Measurements from ENCODE around the gene ADGRV1. TPM values are rescaled to one million over a fixed set of nuclear protein-coding genes. Genes with fewer than 3 reads are reported as not detected.

ADGRV1 gene
- polyA plus RNA-seq, 3 donors = 0.18 to 0.33 TPM; not detected in 1

DNA sequence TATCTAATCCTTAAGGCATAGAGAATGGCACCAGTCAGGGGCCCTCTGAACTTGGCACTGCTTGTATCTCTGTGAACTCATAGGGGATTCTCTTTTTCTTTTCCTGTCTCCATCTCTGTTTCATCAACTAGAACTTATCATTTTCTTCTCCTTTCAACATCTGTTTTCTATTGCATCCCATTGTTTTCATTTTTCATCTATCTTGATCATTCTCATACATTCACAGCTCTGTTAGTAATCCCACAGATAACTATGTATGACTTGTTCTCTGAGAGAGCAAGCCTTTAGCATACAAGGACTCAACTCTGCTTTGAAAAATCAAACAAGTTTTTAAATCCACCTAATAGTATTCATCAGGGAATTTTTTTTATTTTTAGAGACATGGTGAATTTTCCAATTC is 560.2 kb downstream of the ADGRV1 start:
- no peak overlapping the region for H3K27ac Mint-ChIP-seq
- no peaks in the 10 kb centered on the region for H4K20me1 ChIP-seq (ENCODE audit: insufficient read depth, low read length)
- H3K9ac ChIP-seq (ENCODE audit: insufficient read depth, low read length, poor library complexity, severe bottlenecking) = no peak overlapping the region
- H3K79me2 ChIP-seq (ENCODE audit: insufficient read depth, low read length) = no peaks in the 10 kb centered on the region
- no peak overlapping the region for H3K4me3 ChIP-seq (replicated peaks in 1 of 3; ENCODE audit: low read depth in 2 of 3, low read length in 3 of 3)
- H3K27me3 ChIP-seq (ENCODE audit: control insufficient read depth in 2 of 2, insufficient read depth in 2 of 2, low read length in 2 of 2) = no peaks in the 10 kb centered on the region
- no peak overlapping the region for H3K27ac ChIP-seq (ENCODE audit: low read depth in 1 of 2, low read length in 2 of 2)
- H3K36me3 Mint-ChIP-seq = peaks cover 0 to 2% of the 10 kb centered on the region in 2 donors
- intact Hi-C loops (cut with micrococcal nuclease) = no loop called here
- TF ChIP-seq, protein P1, sequence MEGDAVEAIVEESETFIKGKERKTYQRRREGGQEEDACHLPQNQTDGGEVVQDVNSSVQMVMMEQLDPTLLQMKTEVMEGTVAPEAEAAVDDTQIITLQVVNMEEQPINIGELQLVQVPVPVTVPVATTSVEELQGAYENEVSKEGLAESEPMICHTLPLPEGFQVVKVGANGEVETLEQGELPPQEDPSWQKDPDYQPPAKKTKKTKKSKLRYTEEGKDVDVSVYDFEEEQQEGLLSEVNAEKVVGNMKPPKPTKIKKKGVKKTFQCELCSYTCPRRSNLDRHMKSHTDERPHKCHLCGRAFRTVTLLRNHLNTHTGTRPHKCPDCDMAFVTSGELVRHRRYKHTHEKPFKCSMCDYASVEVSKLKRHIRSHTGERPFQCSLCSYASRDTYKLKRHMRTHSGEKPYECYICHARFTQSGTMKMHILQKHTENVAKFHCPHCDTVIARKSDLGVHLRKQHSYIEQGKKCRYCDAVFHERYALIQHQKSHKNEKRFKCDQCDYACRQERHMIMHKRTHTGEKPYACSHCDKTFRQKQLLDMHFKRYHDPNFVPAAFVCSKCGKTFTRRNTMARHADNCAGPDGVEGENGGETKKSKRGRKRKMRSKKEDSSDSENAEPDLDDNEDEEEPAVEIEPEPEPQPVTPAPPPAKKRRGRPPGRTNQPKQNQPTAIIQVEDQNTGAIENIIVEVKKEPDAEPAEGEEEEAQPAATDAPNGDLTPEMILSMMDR (IDR thresholded peaks at IDR 0.05) = no peak
- no peaks in the 10 kb centered on the region for H3K36me3 ChIP-seq (replicated peaks in 1 of 2; ENCODE audit: control insufficient read depth in 1 of 2, insufficient read depth in 2 of 2, low read length in 2 of 2)
- no peaks in the 10 kb centered on the region for H3K9me3 ChIP-seq (replicated peaks in 1 of 2; ENCODE audit: control insufficient read depth in 1 of 2, insufficient read depth in 1 of 2, low read length in 2 of 2)
- no peaks in the 10 kb centered on the region for H3K27me3 Mint-ChIP-seq (ENCODE audit: low read depth in 3 of 3)
- H3K4me3 Mint-ChIP-seq = no peak overlapping the region
- DNase-seq = no peak
- H3K4me1 ChIP-seq (ENCODE audit: control insufficient read depth in 1 of 2, insufficient read depth in 2 of 2, low read length in 2 of 2) = peaks cover 37 to 41% of the 10 kb centered on the region in 2 donors
- H3K9me3 Mint-ChIP-seq = no peaks in the 10 kb centered on the region
- no peak overlapping the region for H2AFZ ChIP-seq (ENCODE audit: insufficient read depth, low read depth, low read length, poor library complexity, severe bottlenecking)
- H3K4me1 Mint-ChIP-seq = peaks cover 55% of the 10 kb centered on the region
- H3K4me2 ChIP-seq (replicated peaks; ENCODE audit: extremely low read depth, low read length, poor library complexity, severe bottlenecking) = no peak overlapping the region

GRCh38 chr5:91119217-91119616 is 560.6 kb downstream of the ADGRV1 start:
- WGBS (ENCODE audit: insufficient coverage) = 100% methylated on average over 3 of the region's 4 CpGs
- Histone ChIP-seq H3K9me3 (replicated peaks in 1 of 2; ENCODE audit: control insufficient read depth in 1 of 2, insufficient read depth in 1 of 2, low read length in 2 of 2) (no peaks in the 10 kb centered on the region), H3K27ac (ENCODE audit: low read depth in 1 of 2, low read length in 2 of 2) (peak overlapping the region in 1 of 2 donors; percentile 45), H3K9ac (ENCODE audit: insufficient read depth, low read length, poor library complexity, severe bottlenecking) (no peak overlapping the region), H3K36me3 (replicated peaks in 1 of 2; ENCODE audit: control insufficient read depth in 1 of 2, insufficient read depth in 2 of 2, low read length in 2 of 2) (no peaks in the 10 kb centered on the region), H3K4me3 (replicated peaks in 1 of 3; ENCODE audit: low read depth in 2 of 3, low read length in 3 of 3) (no peak overlapping the region), H3K4me2 (replicated peaks; ENCODE audit: extremely low read depth, low read length, poor library complexity, severe bottlenecking) (no peak overlapping the region), H2AFZ (ENCODE audit: insufficient read depth, low read depth, low read length, poor library complexity, severe bottlenecking) (peak overlapping the region; percentile 2), H4K20me1 (ENCODE audit: insufficient read depth, low read length) (no peaks in the 10 kb centered on the region), H3K79me2 (ENCODE audit: insufficient read depth, low read length) (no peaks in the 10 kb centered on the region), H3K4me1 (ENCODE audit: control insufficient read depth in 1 of 2, insufficient read depth in 2 of 2, low read length in 2 of 2) (peaks cover 37 to 44% of the 10 kb centered on the region in 2 donors), H3K27me3 (ENCODE audit: control insufficient read depth in 2 of 2, insufficient read depth in 2 of 2, low read length in 2 of 2) (no peaks in the 10 kb centered on the region)
- Mint-ChIP-seq H3K4me3 (no peak overlapping the region), H3K27me3 (ENCODE audit: low read depth in 3 of 3) (no peaks in the 10 kb centered on the region), H3K9me3 (no peaks in the 10 kb centered on the region), H3K27ac (peak overlapping the region in 1 of 7 donors; percentile 62), H3K36me3 (peaks cover 0 to 2% of the 10 kb centered on the region in 2 donors), H3K4me1 (peaks cover 55% of the 10 kb centered on the region)
- DNase-seq = no peak
- intact Hi-C loops (cut with micrococcal nuclease) = no loop called here
- TF ChIP-seq, protein P1 (IDR thresholded peaks at IDR 0.05) = no peak

All from CD14-positive monocyte (primary cell).